Measurements from ENCODE around the gene CORO7. TPM values are rescaled to one million over a fixed set of nuclear protein-coding genes. Genes with fewer than 3 reads are reported as not detected.

CORO7 gene
- polyA plus RNA-seq, 2 of the 4 experiments (the other 2 are of a cell fraction): 6.0 to 11.9 TPM

GRCh38 chr16:4358236-4358635 lies 58.2 kb downstream of the CORO7 start:
- peaks cover 13% of the 10 kb centered on the region; the same call in 2 of the 3 replicates for H3K4me1 ChIP-seq
- DNase-seq (ENCODE audit: low read depth in 1 of 2, low spot score in 1 of 2): no peak
- no peak for FAIRE-seq
- no peak overlapping the region for H3K4me2 ChIP-seq
- CTCF ChIA-PET: interaction anchor here (0.7 to 14.1 kb wide), 9 partner anchors 9 to 69 kb away, joined by 3 to 833 read pairs (median 18); partner anchors contain the start of gene VASN
- no peaks in the 10 kb centered on the region for H3K9me3 ChIP-seq
- H3K4me3 ChIP-seq: no peak overlapping the region
- no peak overlapping the region for H3K27ac ChIP-seq
- WGBS (ENCODE audit: missing lambda C conversion rate): 94% methylated on average over 19 of the region's 19 CpGs
- POLR2A ChIA-PET: interaction anchor here (1.0 kb wide), 1 partner anchor 13 kb away, joined by 3 read pairs; no protein-coding TSS in a partner anchor
- ATAC-seq: no peak
- TF ChIP-seq RARB (CRISPR knock-in tag; IDR thresholded peaks at IDR 0.05): no peak
- no peak for TF ChIP-seq BHLHE40 (IDR thresholded peaks at IDR 0.05; ENCODE audit: low read depth, low read length)
- no peak for TF ChIP-seq NPAS2 (CRISPR knock-in tag; IDR thresholded peaks at IDR 0.05; ENCODE audit: borderline replicate concordance)
- no peak for TF ChIP-seq RFX5 (IDR thresholded peaks at IDR 0.05)
- TF ChIP-seq ZNF302 (CRISPR knock-in tag; IDR thresholded peaks at IDR 0.05): no peak
- no peak for TF ChIP-seq TP53 (CRISPR knock-in tag; IDR thresholded peaks at IDR 0.05)
- TF ChIP-seq, protein P1, sequence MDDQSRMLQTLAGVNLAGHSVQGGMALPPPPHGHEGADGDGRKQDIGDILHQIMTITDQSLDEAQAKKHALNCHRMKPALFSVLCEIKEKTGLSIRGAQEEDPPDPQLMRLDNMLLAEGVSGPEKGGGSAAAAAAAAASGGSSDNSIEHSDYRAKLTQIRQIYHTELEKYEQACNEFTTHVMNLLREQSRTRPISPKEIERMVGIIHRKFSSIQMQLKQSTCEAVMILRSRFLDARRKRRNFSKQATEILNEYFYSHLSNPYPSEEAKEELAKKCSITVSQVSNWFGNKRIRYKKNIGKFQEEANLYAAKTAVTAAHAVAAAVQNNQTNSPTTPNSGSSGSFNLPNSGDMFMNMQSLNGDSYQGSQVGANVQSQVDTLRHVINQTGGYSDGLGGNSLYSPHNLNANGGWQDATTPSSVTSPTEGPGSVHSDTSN (IDR thresholded peaks at IDR 0.05): no peak
- no peak for TF ChIP-seq SMC3 (IDR thresholded peaks at IDR 0.05)
- no peak for TF ChIP-seq BCL3 (IDR thresholded peaks at IDR 0.05)
- TF ChIP-seq REST (IDR thresholded peaks at IDR 0.05): no peak
- TF ChIP-seq CBX8 (IDR thresholded peaks at IDR 0.05): no peak
- no peak for TF ChIP-seq FOXS1 (CRISPR knock-in tag; IDR thresholded peaks at IDR 0.05)
- TF ChIP-seq NR3C1 (IDR thresholded peaks at IDR 0.05): no peak
- TF ChIP-seq EP300 (IDR thresholded peaks at IDR 0.05): no peak
- TF ChIP-seq MAZ (IDR thresholded peaks at IDR 0.05; ENCODE audit: borderline replicate concordance, low read depth, low read length): no peak
- TF ChIP-seq CEBPB (IDR thresholded peaks at IDR 0.05): no peak

DNA sequence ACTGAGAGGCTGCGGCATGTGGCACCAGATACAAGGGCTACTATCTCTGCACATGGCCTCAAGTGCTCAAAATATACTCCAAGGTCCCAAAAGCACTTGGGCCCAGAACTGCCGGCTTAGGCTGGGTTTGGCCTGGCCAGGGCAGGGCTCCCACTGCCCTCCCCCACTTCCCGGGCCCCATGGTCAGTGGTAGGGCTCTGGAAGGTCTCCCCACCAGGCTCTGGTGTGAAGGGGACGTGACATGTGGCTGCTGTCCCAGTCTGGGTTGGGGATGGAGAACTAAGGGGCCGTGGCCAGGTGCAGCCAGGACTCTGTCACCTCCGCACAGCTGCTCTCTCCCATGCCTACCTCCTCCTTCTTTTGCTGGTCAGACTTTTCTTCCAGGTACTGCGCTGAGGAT lies 59.6 kb downstream of the CORO7 start:
- no peak overlapping the region for H3K4me3 ChIP-seq
- FAIRE-seq (no peak), ATAC-seq (no peak), DNase-seq (ENCODE audit: low read depth in 1 of 2, low spot score in 1 of 2) (no peak)
- ChIA-PET POLR2A (no interaction called here), CTCF (interaction anchor here (1.3 to 12.6 kb wide), 2 partner anchors 9 to 47 kb away, joined by 7 to 231 read pairs; no protein-coding TSS in a partner anchor)
- TF ChIP-seq HOXB5 (CRISPR knock-in tag; IDR thresholded peaks at IDR 0.05) (no peak), TP53 (CRISPR knock-in tag; IDR thresholded peaks at IDR 0.05) (no peak), CHD2 (IDR thresholded peaks at IDR 0.05; ENCODE audit: low read length, partially characterized antibody) (no peak), CBX2 (IDR thresholded peaks at IDR 0.05; ENCODE audit: borderline replicate concordance, low read depth) (no peak), FOXS1 (CRISPR knock-in tag; IDR thresholded peaks at IDR 0.05) (no peak), CHD4 (IDR thresholded peaks at IDR 0.05; ENCODE audit: borderline replicate concordance) (no peak)
- TF ChIP-seq, protein P2, sequence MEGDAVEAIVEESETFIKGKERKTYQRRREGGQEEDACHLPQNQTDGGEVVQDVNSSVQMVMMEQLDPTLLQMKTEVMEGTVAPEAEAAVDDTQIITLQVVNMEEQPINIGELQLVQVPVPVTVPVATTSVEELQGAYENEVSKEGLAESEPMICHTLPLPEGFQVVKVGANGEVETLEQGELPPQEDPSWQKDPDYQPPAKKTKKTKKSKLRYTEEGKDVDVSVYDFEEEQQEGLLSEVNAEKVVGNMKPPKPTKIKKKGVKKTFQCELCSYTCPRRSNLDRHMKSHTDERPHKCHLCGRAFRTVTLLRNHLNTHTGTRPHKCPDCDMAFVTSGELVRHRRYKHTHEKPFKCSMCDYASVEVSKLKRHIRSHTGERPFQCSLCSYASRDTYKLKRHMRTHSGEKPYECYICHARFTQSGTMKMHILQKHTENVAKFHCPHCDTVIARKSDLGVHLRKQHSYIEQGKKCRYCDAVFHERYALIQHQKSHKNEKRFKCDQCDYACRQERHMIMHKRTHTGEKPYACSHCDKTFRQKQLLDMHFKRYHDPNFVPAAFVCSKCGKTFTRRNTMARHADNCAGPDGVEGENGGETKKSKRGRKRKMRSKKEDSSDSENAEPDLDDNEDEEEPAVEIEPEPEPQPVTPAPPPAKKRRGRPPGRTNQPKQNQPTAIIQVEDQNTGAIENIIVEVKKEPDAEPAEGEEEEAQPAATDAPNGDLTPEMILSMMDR (IDR thresholded peaks at IDR 0.05): no peak
- 86% methylated on average over 7 of the region's 7 CpGs for WGBS (ENCODE audit: missing lambda C conversion rate)
- no peak overlapping the region for H3K4me2 ChIP-seq
- H3K9me3 ChIP-seq: no peaks in the 10 kb centered on the region
- peaks cover 5% of the 10 kb centered on the region for H3K4me1 ChIP-seq
- H3K27ac ChIP-seq: no peak overlapping the region

All from A549 (cell line).